ENCODE data around the gene RNASEH2A.
A peak's percentile ranks its signal among the peaks of the same experiment; 100 is the strongest.
"Not testable (repeated sequence)": the region's sequence is repeated elsewhere in the genome, so short reads cannot be mapped to it uniquely, and the experiment has no call there.

Gene RNASEH2A

DNA sequence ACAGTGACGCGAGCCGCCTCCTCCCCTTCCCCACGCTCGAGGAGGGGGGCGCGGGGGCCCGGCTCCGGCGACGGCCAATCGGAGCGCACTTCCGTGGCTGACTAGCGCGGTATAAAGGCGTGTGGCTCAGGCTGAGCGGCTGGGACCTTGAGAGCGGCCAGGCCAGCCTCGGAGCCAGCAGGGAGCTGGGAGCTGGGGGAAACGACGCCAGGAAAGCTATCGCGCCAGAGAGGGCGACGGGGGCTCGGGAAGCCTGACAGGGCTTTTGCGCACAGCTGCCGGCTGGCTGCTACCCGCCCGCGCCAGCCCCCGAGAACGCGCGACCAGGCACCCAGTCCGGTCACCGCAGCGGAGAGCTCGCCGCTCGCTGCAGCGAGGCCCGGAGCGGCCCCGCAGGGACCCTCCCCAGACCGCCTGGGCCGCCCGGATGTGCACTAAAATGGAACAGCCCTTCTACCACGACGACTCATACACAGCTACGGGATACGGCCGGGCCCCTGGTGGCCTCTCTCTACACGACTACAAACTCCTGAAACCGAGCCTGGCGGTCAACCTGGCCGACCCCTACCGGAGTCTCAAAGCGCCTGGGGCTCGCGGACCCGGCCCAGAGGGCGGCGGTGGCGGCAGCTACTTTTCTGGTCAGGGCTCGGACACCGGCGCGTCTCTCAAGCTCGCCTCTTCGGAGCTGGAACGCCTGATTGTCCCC lies 14.9 kb upstream of the RNASEH2A start, which contains the start of gene JUNB:
JUNB (plus strand) TSS at position 142 of the 706 bp plus-strand sequence; CDS start at position 428, 286 bp downstream.
- H3K4me3 ChIP-seq (ENCODE audit: low read length), result peak within 1 kb of the TSS; percentile 88
- peak; percentile 91 for DNase-seq (ENCODE audit: low read depth, low spot score)

DNA sequence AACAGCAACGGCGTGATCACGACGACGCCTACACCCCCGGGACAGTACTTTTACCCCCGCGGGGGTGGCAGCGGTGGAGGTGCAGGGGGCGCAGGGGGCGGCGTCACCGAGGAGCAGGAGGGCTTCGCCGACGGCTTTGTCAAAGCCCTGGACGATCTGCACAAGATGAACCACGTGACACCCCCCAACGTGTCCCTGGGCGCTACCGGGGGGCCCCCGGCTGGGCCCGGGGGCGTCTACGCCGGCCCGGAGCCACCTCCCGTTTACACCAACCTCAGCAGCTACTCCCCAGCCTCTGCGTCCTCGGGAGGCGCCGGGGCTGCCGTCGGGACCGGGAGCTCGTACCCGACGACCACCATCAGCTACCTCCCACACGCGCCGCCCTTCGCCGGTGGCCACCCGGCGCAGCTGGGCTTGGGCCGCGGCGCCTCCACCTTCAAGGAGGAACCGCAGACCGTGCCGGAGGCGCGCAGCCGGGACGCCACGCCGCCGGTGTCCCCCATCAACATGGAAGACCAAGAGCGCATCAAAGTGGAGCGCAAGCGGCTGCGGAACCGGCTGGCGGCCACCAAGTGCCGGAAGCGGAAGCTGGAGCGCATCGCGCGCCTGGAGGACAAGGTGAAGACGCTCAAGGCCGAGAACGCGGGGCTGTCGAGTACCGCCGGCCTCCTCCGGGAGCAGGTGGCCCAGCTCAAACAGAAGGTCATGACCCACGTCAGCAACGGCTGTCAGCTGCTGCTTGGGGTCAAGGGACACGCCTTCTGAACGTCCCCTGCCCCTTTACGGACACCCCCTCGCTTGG lies 14.1 kb upstream of the RNASEH2A start:
- H3K4me3 ChIP-seq (ENCODE audit: low read length), result peak overlapping the region; percentile 88
- DNase-seq (ENCODE audit: low read depth, low spot score), result peak; percentile 76

DNA sequence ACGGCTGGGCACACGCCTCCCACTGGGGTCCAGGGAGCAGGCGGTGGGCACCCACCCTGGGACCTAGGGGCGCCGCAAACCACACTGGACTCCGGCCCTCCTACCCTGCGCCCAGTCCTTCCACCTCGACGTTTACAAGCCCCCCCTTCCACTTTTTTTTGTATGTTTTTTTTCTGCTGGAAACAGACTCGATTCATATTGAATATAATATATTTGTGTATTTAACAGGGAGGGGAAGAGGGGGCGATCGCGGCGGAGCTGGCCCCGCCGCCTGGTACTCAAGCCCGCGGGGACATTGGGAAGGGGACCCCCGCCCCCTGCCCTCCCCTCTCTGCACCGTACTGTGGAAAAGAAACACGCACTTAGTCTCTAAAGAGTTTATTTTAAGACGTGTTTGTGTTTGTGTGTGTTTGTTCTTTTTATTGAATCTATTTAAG lies 13.5 kb upstream of the RNASEH2A start:
- DNase-seq (ENCODE audit: low read depth, low spot score), result no peak

DNA sequence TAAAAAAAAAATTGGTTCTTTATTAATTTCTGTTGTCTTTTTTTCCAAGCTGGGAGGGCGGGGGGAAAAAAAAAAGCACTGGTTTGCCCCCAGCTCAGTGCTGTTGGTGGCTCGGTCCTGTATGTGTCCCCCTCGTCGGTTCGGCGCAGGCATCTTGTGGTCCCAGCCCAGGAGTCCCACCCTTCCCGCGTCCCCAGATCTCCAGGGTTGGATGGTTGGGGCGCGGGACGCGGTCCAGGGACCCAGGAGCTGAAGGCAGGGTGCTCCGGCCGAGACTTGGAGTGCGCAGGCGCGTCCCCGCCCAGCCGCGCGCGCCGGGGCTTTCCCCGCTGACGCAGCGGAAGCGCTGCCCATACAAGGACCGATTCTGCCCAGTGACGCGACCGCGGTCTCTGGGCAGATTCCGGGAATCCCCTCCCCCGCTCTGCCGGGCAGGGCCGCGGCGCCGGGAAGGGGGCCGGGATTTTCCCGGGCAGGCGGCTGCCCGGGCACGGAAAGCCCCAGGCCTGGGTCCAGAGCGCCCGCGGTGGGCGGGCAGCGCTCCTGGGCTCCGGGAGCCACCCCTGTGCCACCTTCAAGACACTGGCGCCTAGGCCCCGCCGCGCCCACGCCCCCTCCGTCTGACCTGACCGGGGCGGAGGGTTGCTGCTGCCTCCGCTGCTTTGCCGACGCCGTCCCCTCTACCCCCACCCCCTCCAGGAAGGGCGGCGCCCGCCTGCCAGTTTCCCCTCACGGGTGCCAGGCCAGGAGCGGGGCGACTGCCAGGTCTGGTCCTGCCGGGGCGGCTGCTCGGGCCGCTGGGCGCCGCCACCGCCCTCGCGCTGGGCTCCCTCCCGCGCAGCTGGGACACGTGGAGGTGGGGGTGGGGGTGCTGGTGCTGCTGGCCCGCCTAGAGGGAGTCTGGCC lies 12.8 kb upstream of the RNASEH2A start:
- DNase-seq (ENCODE audit: low read depth, low spot score), result peak; percentile 83
- H3K4me3 ChIP-seq (ENCODE audit: low read length), result peak overlapping the region; percentile 88

More for the DNA sequence above, 13.5 kb upstream of the RNASEH2A start:
- peak overlapping the region; percentile 88 for H3K4me3 ChIP-seq (ENCODE audit: low read length)

DNA sequence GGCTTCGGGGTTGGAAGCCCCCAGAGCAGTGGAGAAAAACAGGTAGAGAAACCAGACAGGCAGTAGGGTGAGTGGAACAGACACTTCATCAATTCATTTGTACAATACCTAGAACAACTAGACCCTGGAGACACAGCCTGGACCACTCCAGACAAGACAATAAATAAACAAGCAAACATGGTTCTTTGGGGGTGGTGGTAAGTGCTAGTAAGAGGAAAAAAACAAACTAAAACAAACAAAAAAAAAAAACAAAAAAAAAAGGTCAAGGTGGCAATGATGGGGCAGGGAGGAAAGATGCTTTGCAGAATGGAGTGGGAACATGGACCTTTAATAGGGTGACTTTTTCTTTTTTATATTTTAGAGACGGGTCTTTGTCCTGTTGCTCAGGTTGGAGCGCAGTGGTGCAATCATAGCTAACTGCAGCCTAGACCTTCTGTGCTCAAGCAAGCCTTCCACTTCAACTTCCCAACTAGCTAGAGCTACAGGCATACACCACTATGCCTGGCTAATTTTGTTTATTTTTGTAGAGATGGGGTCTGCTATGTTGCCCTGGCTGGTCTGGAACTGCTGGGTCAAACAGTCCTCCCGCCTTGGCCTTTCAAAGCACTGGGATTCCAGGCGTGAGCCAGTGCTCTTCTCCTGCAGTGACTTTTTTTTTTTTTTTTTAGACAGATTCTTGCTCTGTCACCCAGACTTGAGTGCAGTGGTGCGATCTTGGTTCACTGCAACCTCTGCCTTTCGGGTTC lies 12.0 kb upstream of the RNASEH2A start:
- peak overlapping the region; percentile 88 for H3K4me3 ChIP-seq (ENCODE audit: low read length)
- no peak for DNase-seq (ENCODE audit: low read depth, low spot score)

DNA sequence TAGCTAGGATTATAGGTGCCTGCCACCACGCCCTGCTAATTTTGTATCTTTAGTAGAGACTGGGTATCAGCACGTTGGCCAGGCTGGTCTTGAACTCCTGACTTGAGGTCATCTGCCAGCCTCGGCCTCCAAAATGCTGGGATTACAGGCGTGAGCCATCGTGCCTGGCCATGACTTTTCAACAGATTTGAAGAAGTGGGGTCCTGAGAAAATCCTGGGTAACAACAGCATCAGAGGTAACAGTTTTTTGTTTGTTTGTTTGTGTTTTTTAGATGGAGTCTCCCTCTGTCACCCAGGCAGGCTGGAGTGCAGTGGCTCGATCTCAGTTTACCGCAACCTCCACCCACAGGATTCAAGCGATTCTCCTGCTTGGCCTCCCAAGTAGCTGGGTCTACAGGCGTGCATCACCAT lies 11.4 kb upstream of the RNASEH2A start:
- no peak overlapping the region for H3K4me3 ChIP-seq (ENCODE audit: low read length)
- DNase-seq (ENCODE audit: low read depth, low spot score), result no peak

DNA sequence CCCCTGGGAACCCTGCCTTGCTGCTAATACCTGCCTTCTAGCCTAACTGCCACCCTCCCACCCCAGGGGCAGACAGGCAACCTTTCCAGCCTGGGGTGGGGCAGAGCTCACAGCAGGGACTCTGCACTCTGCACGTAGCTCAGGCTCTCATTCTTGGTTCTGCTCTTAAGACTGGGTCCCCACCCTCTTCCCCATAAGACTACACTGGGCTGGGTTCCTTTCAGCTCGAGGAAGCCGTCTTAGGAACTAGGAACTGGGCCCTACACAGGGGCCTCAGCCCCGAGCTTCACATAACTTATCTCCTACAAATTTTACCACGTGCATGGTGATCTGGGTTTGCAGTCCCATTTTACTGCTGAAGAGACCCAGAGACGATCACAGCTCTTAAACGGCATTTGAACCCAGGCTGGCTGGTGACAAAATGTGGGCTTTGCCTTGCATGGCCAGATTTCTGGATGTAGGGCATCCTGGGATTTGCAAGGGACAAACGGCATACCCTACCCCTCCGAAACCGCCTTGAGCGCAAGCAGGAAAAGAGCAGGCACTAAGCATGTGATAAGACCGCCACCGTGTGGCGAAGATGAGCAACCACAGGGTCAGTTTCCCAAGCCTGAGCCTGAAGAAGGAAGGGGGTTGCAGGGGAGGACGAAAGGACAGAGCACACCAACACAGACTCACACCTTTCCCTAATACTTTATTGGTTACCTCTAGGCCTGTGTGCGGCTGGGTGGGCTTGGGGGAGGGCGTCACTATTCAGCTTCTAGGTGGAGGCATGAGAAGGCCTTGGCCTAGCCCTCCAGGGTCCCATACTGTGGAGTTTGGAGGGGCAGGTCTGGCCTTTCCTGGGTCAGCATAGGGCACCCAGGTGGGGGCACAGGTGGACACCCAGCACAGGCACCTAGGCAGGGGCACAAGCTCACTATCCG lies 10.0 kb upstream of the RNASEH2A start:
- H3K4me3 ChIP-seq (ENCODE audit: low read length), result no peak overlapping the region
- DNase-seq (ENCODE audit: low read depth, low spot score), result peak; percentile 76

DNA sequence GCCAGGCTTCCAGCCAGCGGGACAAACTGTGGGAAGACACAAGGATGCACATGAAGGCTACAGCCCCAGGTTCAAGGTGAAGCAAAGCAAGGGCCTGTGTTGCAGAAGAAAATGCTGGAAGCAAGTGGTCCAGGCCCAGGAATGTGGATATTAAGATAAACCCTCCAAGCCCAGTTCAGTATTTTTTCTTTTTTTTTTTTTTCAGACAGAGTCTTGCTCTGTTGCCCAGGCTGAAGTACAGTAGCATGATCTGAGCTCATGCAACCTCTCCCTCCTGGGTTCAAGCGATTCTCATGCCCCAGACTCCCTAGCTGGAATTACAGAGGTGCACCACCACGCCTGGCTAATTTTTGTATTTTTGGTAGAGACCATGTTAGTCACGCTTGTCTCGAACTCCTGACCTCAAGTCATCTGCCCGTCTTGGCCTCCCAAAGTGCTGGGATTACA lies 9.2 kb upstream of the RNASEH2A start:
- DNase-seq (ENCODE audit: low read depth, low spot score), result no peak
- no peak overlapping the region for H3K4me3 ChIP-seq (ENCODE audit: low read length)

DNA sequence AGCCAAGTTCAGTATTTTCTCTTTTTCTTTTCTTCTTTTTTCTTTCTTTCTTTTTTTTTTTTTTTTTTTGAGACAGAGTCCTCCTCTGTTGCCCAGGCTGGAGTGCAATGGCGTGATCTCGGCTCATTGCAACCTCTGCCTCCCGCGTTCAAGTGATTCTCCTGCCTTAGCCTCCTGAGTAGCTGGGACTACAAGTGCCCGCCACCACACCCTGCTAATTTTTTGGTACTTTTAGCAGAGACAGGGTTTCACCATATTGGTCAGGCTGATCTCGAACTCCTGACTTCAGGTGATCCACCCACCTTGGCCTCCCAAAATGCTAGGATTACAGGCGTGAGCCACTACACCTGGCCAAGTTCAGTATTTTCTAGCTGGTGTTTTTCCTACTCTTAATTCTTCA lies 8.8 kb upstream of the RNASEH2A start:
- not testable (repeated sequence) for H3K4me3 ChIP-seq (ENCODE audit: low read length); DNase-seq (ENCODE audit: low read depth, low spot score)

DNA sequence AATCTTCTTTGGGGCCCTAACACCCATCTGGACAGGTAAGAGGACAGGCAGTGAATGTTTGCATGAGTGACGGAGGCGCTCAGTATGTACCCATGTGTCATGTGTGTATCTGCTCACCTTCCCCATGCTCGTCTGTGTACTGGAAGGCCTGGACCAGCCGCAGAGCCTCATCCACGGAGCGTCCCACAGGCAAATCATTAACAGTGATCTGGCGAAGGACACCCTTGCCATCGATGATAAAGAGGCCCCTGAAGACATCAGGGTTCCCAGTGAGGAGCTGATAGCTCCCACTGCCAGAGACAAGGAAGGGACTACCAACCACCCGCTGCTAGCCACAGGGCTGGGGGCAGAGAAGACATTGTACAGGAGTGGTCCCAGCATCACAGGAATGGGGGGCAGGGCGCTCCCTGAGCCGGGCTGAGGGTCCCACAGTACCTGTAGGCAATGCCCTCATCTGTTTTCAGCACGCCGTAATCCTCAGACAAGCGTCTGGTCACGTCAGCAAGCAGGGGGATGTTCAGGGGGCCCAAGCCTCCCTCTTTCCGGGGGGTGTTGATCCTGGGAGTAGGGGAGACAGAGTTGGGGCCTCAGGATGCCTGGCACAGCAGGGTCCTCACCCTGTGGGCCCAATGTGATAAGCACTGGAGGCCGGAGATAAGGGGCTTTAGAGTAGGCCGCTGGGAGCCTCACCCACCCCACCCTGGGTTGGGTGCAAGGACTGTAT lies 6.5 kb upstream of the RNASEH2A start:
- H3K4me3 ChIP-seq (ENCODE audit: low read length), result no peak overlapping the region

DNA sequence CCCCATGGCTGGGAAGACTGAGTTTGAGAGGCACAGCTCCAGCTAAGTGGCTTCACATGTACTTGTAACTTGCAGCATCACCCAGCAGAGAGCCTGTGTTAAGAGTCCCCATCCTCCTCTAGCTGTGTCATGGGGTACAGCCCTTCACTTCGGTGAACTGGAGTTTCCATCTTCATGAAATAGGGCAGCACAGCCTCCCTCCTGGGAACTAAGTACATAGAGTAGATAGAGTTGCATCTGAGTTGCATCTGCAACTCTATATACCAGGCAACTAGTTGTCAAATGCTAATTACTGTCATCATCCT lies 6.0 kb upstream of the RNASEH2A start:
- no peak for DNase-seq (ENCODE audit: low read depth, low spot score)
- no peak overlapping the region; the same call in 1 of the 2 replicates for H3K4me3 ChIP-seq (ENCODE audit: low read length)

More for the DNA sequence above, 6.5 kb upstream of the RNASEH2A start:
- DNase-seq (ENCODE audit: low read depth, low spot score), result no peak

DNA sequence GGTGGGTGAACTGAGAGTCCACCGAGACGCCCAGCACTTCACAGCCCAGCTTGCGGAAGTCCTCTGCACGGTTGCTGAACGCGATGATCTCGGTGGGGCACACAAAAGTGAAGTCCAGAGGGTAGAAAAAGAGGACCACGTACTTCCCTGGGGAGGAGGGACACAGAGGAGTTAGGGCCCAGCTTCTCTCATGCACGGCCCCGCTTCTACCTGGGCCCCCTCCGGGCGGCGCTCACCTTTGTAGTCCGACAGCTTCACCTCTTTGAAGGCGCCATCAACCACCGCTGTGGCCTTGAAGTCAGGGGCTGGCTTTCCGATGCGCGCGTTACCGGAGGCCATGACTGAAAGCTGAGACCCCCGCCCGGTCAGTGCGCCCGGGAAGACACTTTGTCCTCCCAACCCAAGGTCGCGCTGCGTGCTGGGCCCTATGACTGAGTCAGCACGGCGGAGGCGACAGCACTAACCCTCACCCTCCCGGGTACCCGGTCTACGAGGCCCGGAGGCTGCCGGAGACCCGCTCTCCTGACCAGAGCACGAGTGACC lies 5.4 kb upstream of the RNASEH2A start:
- no peak for DNase-seq (ENCODE audit: low read depth, low spot score)
- H3K4me3 ChIP-seq (ENCODE audit: low read length), result peak overlapping the region; percentile 83

DNA sequence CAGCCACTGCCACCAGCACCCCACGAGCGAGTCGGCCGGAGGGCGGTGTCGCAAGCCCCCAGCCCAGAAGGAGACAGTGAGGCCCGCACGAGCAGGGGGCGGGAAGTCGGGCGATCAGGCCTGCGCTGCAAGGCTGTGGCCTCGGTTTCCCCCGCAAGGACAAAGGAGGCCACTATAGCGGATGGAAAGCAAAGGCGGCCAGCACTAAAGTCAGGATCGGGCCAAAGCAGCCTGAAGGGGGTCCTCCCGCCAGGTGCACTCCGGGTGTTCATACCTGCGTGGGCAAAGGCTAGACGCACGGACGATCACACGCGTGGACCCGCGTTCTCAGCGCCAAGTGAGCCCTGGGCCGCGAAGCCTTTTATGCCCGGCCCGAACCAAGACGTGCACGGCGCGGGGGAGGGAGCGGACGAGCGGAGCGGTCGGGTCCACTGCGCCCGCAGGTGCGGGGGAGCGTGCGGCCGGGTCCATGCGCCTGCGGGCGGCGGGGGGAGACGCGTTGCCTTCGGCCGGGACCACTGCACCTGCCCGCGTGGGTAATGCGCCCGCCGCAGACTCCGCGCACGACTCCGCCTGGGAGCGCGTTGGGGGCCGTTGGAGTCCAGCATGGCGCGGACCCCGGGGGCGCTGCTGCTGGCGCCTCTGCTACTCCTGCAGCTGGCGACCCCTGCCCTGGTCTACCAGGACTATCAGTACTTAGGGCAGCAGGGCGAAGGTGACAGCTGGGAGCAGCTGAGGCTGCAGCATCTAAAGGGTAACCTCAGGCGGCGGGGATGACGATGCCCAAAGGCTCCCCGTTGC lies 4.7 kb upstream of the RNASEH2A start, which contains the start of the genes PRDX2 and THSD8:
PRDX2 (minus strand) TSS at position 335 of the 801 bp plus-strand sequence. CDS start 539 bp downstream, outside the sequence.
THSD8 (plus strand) TSS at position 604 of the 801 bp plus-strand sequence; CDS start at position 607, 3 bp downstream.
- DNase-seq (ENCODE audit: low read depth, low spot score), result no peak
- peak within 1 kb of the TSS; percentile 83 for H3K4me3 ChIP-seq (ENCODE audit: low read length)

DNA sequence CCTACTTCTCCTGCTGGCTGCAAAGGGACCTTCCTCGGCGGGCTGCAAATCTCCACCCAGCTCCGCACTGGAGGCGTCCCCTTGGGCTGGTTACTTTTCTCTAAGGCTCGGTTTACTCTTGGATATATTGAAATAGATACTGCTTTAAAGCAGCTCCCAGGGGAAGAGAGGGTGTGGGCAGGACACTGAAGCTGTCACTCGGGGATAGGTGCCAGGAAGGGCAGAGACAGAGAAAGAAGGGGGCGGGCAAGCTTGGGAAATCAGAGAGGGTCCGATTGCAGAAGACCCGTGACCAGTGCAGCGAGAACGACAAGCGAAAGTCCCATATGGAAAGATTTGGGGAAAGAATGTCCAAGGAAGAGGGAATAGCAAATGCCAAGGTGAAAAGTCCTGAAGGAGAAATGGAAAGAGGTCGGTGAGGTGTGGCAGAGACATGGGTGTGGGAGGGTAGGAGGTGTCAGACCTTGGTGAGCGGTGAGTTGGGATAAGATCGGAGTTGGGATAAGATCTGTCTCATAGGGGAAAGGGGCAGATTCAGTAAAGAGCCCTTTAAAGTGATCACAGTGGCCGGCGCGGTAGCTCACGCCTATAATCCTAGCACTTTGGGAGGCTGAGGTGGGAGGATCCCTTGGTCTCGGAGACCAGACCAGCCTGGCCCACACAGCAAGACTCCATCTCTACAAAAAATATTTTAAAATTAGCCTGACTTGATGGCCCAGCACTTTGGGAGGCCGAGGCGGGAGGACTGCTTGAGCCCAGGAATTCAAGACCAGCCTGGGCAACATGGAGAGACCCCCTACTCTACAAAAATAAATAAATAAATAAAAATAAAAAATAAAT lies 3.9 kb upstream of the RNASEH2A start:
- no peak for DNase-seq (ENCODE audit: low read depth, low spot score)
- peak overlapping the region; percentile 83 for H3K4me3 ChIP-seq (ENCODE audit: low read length)

DNA sequence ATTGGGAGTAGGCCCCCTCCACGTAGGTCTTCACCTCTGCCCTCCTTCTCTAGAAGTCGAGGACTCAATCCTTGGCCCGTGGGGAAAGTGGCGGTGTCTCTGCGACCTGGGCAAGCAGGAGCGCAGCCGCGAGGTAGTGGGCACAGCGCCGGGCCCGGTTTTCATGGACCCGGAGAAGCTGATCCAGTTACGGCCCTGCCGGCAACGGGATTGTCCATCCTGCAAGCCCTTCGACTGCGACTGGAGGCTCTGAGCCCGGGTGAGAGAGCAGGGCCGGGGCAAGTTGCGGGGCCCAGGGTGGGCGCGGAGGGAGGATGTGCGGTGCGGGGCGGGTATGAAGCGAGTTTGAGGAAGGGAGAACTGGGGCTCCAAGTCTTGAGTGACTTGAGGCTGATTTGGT lies 2.3 kb upstream of the RNASEH2A start:
- no peak for DNase-seq (ENCODE audit: low read depth, low spot score)
- no peak overlapping the region for H3K4me3 ChIP-seq (ENCODE audit: low read length)
